Measurements from ENCODE around the gene TMEM82.

GRCh38 chr1:15717418-15718125, 24.7 kb upstream of the TMEM82 start:
- TF ChIP-seq CTCF (IDR thresholded peaks at IDR 0.05; ENCODE audit: poor library complexity), result no peak
- no peak for TF ChIP-seq EZH2phosphoT487 (IDR thresholded peaks at IDR 0.05; ENCODE audit: low read depth, severe bottlenecking, unreplicated experiment)

Data from hepatocyte (in vitro differentiated cells).